Right atrium auricular region (tissue), 2 donors: Measurements from ENCODE around the gene NLRC5. TPM values are rescaled to one million over a fixed set of nuclear protein-coding genes. Genes with fewer than 3 reads are reported as not detected.
A peak's percentile ranks its signal among the peaks of the same experiment; 100 is the strongest.

Experiments used
- DNase-seq: peaks from one replicate; pipeline ENCODE4 v3.0.0-alpha.2; 2019; ENCODE audit warnings: low spot score
- H3K27ac ChIP-seq, 2 donors: fragments of 200-600 bp; sonication (generic); 1 replicate in 1 of 2; 2 replicates in 1 of 2; pipeline ENCODE4 v1.5.1; 2016 to 2019
- H3K27me3 ChIP-seq, 2 donors: fragments of 200-600 bp; sonication (generic); one replicate each; pipeline versions ENCODE4 v1.5.1 to v1.6.0; 2017 to 2019
- H3K36me3 ChIP-seq: fragments of 200-600 bp; sonication (generic); one replicate; pipeline ENCODE4 v1.5.1; 2016
- H3K4me1 ChIP-seq, 2 donors: fragments of 200-600 bp; sonication (generic); one replicate each; pipeline versions ENCODE4 v1.5.1 to v1.6.0; 2017 to 2019
- H3K4me3 ChIP-seq, 2 donors: fragments of 200-600 bp; sonication (generic); 1 replicate in 1 of 2; 2 replicates in 1 of 2; pipeline ENCODE4 v1.5.1; 2017 to 2019; ENCODE audit warnings: mild to moderate bottlenecking in 1 of 2, moderate library complexity in 1 of 2
- H3K9me3 ChIP-seq, 2 donors: fragments of 200-600 bp; sonication (generic); one replicate each; pipeline ENCODE4 v1.5.1; 2019
- total RNA-seq, 2 donors: library from RNA; depleted of rRNA; stranded (reverse); fragments of >200 nt; gene quantifications; one replicate each; pipeline ENCODE4 v1.1.0, GENCODE V29; 2016
- TF ChIP-seq, protein P1 (sequence below), 2 donors: fragments of 200-600 bp; sonication (generic); IDR thresholded peaks; one replicate each; pipeline ENCODE4 v1.5.1; 2019; ENCODE audit warnings: antibody characterized with exemption in 2 of 2

The NLRC5 gene
- total RNA-seq, 2 donors from 2014 or later = 8.0 to 9.7 TPM

DNA sequence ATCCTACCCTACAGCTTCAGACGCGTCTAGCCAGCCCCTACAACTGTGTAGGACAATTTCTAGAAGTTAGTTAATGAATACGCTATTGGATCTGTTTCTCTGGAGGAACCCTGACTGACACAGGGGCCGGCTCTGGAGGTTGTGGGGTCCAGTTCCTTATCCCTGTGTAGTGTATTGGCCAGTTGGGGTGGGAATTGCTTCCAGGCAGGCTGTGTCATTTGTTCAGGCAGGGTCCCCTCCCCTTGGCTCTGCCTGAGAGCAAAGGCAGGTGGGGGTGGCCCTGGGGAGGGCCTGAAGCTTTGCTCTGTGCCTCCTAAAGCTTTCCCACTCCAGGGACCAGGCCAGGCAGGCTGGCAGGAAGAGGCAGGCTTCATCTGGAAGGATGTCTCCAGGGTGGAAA, 39.3 kb upstream of the NLRC5 start:
- Histone ChIP-seq H3K27me3 (no peaks in the 10 kb centered on the region), H3K9me3 (no peaks in the 10 kb centered on the region), H3K4me3 (no peak overlapping the region), H3K27ac (no peak overlapping the region), H3K36me3 (peaks cover 12% of the 10 kb centered on the region), H3K4me1 (no peaks in the 10 kb centered on the region)
- TF ChIP-seq, protein P1, sequence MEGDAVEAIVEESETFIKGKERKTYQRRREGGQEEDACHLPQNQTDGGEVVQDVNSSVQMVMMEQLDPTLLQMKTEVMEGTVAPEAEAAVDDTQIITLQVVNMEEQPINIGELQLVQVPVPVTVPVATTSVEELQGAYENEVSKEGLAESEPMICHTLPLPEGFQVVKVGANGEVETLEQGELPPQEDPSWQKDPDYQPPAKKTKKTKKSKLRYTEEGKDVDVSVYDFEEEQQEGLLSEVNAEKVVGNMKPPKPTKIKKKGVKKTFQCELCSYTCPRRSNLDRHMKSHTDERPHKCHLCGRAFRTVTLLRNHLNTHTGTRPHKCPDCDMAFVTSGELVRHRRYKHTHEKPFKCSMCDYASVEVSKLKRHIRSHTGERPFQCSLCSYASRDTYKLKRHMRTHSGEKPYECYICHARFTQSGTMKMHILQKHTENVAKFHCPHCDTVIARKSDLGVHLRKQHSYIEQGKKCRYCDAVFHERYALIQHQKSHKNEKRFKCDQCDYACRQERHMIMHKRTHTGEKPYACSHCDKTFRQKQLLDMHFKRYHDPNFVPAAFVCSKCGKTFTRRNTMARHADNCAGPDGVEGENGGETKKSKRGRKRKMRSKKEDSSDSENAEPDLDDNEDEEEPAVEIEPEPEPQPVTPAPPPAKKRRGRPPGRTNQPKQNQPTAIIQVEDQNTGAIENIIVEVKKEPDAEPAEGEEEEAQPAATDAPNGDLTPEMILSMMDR (IDR thresholded peaks at IDR 0.05) = no peak
- no peak for DNase-seq

DNA sequence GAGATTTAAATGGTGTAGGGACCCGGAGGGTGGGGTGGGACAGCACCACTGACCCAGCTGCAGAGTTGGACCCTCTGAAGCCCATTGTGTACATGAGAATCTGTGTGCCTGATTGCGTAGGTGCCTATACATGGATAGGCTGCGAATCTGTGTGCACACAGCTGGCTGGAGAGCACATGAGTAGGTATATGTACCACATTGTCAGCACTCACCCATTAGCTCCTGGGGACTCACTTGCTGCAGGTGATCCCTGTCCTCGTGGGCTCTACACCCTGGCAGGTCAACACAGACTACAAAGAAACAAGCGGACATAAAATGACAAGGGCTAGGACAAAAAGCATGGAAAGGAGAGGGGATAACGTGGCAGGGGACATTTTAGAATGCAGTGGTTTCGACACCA, 38.9 kb upstream of the NLRC5 start:
- Histone ChIP-seq H3K4me3 (no peak overlapping the region), H3K9me3 (no peaks in the 10 kb centered on the region), H3K27me3 (no peaks in the 10 kb centered on the region), H3K27ac (no peak overlapping the region), H3K4me1 (no peaks in the 10 kb centered on the region), H3K36me3 (peaks cover 8% of the 10 kb centered on the region)
- DNase-seq = no peak
- TF ChIP-seq, protein P1 (IDR thresholded peaks at IDR 0.05) = no peak

DNA sequence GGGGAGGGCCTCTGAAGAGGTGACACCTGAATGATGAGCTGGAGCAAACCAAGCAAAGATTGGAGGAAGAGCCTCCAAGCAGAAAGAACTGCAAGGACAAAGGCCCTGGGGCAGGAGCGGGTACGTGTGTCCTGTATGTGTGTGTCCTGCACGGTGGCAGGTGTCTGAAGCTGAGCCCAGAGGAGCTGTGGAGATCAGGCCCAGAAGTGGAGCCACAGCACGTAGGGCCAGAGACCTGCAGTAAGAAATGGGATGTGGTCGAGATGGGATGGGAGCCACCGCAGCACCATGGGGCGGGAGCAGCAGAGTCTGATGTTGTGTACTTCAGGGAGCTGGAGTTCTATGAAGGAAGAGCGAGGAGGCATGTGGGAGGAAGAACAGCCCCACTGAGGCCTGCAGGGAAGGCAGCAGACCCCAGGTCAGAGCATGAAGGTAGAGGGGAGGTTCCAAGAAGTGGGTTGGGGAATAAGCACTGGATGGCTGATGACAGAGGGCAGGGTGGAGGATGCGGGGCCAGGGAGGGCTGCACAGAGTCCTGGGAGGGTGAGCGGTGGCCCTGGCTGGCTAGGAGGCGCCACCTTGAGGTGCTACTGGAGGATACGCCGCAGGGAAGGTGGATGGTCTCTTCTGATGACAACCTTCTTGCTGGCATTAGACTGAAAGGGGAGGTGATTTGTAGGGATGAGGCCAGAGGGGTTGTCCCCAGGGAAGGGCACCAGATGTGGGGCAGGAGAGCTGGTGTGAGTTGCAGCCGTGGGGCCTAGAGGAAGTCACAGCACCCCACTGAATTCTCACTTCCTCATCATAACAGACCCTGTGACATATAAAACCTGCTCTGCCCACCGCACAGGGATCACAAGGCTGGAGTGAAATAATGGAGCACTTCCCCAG, 38.2 kb upstream of the NLRC5 start:
- H3K27me3 ChIP-seq = no peaks in the 10 kb centered on the region
- no peaks in the 10 kb centered on the region for H3K9me3 ChIP-seq
- no peak for DNase-seq
- no peak overlapping the region for H3K27ac ChIP-seq
- H3K36me3 ChIP-seq = peaks cover 5% of the 10 kb centered on the region
- no peak overlapping the region for H3K4me3 ChIP-seq
- H3K4me1 ChIP-seq = no peaks in the 10 kb centered on the region
- TF ChIP-seq, protein P1 (IDR thresholded peaks at IDR 0.05) = peak in 1 of 2 donors; percentile 68

DNA sequence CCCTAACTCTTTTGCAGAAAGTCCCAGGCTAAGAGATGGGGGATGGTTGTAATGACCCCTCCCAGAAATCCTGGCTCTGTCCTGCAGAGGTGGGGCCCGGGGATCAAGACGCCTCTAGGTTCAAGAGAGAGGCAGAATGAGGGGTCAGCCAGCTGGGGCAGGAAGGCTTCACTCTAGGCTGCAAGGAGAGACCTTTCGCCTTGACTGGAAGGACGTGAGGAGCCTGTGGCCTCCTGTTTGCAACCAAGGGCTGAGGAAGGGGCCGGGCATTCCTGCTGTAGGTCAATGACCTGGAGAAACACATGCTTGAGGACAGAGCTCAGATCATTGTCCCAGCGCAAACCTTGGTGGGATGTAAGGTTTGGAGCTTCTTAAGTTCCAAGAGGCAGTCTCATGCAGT, 36.4 kb upstream of the NLRC5 start:
- H3K27me3 ChIP-seq = no peaks in the 10 kb centered on the region
- no peaks in the 10 kb centered on the region for H3K9me3 ChIP-seq
- DNase-seq = no peak
- no peaks in the 10 kb centered on the region for H3K36me3 ChIP-seq
- no peak overlapping the region for H3K27ac ChIP-seq
- H3K4me3 ChIP-seq = no peak overlapping the region
- TF ChIP-seq, protein P1 (IDR thresholded peaks at IDR 0.05) = no peak
- no peaks in the 10 kb centered on the region for H3K4me1 ChIP-seq

DNA sequence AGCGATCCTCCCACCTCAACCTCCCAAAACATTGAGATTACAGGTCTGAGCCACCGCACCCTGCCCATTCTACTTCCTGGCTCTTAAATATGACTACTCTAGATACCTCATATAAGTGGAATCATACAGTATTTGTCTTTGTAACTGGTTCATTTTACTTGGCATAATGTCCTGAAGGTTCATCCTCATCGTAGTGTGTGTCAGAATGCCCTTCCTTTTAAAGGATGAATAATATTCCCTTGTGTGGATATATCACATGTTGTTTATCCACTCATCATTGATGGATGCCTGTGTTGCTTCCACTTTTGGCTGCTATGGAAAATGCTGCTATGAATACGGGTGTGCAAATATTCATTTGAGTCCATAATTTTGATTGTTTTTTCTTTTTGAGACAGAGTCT, 33.3 kb upstream of the NLRC5 start:
- Histone ChIP-seq H3K27ac (no peak overlapping the region), H3K36me3 (no peaks in the 10 kb centered on the region), H3K27me3 (no peaks in the 10 kb centered on the region), H3K4me1 (peaks cover 0 to 7% of the 10 kb centered on the region in 2 donors), H3K4me3 (no peak overlapping the region), H3K9me3 (no peaks in the 10 kb centered on the region)
- TF ChIP-seq, protein P1 (IDR thresholded peaks at IDR 0.05) = no peak
- DNase-seq = no peak
